ENCODE results near the gene EIF5AL1.
"Not testable (repeated sequence)": the region's sequence is repeated elsewhere in the genome, so short reads cannot be mapped to it uniquely, and the experiment has no call there.

DNA sequence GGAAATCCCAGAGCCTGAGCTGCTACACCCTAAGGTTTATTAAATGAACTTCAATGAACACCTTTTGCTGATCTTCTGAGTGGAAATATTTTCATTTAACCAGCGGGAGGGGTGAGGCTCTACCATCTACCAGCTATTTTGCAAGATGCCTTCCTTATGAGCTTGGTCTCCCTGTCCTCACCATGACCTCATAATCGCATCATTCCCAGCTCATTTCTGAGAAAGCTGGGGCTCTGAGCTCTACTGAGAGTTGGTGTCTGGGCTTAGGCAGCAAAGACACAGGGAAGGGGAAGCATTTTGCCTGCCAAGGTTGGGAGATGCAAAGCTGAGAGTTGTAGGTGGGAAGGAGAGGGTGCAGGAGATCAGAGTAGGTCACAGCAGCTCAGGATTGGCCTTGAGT is 7.8 kb upstream of the EIF5AL1 start:
- TF ChIP-seq, protein P1, sequence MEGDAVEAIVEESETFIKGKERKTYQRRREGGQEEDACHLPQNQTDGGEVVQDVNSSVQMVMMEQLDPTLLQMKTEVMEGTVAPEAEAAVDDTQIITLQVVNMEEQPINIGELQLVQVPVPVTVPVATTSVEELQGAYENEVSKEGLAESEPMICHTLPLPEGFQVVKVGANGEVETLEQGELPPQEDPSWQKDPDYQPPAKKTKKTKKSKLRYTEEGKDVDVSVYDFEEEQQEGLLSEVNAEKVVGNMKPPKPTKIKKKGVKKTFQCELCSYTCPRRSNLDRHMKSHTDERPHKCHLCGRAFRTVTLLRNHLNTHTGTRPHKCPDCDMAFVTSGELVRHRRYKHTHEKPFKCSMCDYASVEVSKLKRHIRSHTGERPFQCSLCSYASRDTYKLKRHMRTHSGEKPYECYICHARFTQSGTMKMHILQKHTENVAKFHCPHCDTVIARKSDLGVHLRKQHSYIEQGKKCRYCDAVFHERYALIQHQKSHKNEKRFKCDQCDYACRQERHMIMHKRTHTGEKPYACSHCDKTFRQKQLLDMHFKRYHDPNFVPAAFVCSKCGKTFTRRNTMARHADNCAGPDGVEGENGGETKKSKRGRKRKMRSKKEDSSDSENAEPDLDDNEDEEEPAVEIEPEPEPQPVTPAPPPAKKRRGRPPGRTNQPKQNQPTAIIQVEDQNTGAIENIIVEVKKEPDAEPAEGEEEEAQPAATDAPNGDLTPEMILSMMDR (IDR thresholded peaks at IDR 0.05; ENCODE audit: poor library complexity, severe bottlenecking), result not testable (repeated sequence)
- TF ChIP-seq TAF1 (IDR thresholded peaks at IDR 0.05; ENCODE audit: low read depth); EP300 (conservative IDR thresholded peaks at IDR 0.05; ENCODE audit: poor library complexity, severe bottlenecking); MXI1 (conservative IDR thresholded peaks at IDR 0.05; ENCODE audit: poor library complexity, severe bottlenecking); EZH2 (IDR thresholded peaks at IDR 0.05; ENCODE audit: borderline replicate concordance, insufficient read depth, low read length, poor library complexity, severe bottlenecking); POLR2AphosphoS5 (IDR thresholded peaks at IDR 0.05); SMC3 (conservative IDR thresholded peaks at IDR 0.05; ENCODE audit: poor library complexity); RAD21 (conservative IDR thresholded peaks at IDR 0.05): not testable (repeated sequence)
- TF ChIP-seq, protein P2, sequence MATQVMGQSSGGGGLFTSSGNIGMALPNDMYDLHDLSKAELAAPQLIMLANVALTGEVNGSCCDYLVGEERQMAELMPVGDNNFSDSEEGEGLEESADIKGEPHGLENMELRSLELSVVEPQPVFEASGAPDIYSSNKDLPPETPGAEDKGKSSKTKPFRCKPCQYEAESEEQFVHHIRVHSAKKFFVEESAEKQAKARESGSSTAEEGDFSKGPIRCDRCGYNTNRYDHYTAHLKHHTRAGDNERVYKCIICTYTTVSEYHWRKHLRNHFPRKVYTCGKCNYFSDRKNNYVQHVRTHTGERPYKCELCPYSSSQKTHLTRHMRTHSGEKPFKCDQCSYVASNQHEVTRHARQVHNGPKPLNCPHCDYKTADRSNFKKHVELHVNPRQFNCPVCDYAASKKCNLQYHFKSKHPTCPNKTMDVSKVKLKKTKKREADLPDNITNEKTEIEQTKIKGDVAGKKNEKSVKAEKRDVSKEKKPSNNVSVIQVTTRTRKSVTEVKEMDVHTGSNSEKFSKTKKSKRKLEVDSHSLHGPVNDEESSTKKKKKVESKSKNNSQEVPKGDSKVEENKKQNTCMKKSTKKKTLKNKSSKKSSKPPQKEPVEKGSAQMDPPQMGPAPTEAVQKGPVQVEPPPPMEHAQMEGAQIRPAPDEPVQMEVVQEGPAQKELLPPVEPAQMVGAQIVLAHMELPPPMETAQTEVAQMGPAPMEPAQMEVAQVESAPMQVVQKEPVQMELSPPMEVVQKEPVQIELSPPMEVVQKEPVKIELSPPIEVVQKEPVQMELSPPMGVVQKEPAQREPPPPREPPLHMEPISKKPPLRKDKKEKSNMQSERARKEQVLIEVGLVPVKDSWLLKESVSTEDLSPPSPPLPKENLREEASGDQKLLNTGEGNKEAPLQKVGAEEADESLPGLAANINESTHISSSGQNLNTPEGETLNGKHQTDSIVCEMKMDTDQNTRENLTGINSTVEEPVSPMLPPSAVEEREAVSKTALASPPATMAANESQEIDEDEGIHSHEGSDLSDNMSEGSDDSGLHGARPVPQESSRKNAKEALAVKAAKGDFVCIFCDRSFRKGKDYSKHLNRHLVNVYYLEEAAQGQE (IDR thresholded peaks at IDR 0.05; ENCODE audit: borderline replicate concordance), result not testable (repeated sequence)

All from neural cell (in vitro differentiated cells).